ENCODE measurements around the gene FFAR2.
"Not testable (repeated sequence)": the region's sequence is repeated elsewhere in the genome, so short reads cannot be mapped to it uniquely, and the experiment has no call there.

Gene FFAR2
- long read RNA-seq, donor 1, result 0 reads
- long read RNA-seq, donor 2, result 0 reads
- long read RNA-seq, donor 3, result 0 reads
- long read RNA-seq, donor 4, result 0 reads
- long read RNA-seq, donor 5, partial matches to known transcripts, result 0 of 1 reads
- long read RNA-seq, donor 5, other reads (novel, unspliced or antisense), result 0 of 1 reads
- long read RNA-seq, donor 6, result 0 reads
- long read RNA-seq, donor 7, result 0 reads
- long read RNA-seq, donor 8, partial matches to known transcripts, result 0 of 5 reads
- long read RNA-seq, donor 8, other reads (novel, unspliced or antisense), result 5 of 5 reads

DNA sequence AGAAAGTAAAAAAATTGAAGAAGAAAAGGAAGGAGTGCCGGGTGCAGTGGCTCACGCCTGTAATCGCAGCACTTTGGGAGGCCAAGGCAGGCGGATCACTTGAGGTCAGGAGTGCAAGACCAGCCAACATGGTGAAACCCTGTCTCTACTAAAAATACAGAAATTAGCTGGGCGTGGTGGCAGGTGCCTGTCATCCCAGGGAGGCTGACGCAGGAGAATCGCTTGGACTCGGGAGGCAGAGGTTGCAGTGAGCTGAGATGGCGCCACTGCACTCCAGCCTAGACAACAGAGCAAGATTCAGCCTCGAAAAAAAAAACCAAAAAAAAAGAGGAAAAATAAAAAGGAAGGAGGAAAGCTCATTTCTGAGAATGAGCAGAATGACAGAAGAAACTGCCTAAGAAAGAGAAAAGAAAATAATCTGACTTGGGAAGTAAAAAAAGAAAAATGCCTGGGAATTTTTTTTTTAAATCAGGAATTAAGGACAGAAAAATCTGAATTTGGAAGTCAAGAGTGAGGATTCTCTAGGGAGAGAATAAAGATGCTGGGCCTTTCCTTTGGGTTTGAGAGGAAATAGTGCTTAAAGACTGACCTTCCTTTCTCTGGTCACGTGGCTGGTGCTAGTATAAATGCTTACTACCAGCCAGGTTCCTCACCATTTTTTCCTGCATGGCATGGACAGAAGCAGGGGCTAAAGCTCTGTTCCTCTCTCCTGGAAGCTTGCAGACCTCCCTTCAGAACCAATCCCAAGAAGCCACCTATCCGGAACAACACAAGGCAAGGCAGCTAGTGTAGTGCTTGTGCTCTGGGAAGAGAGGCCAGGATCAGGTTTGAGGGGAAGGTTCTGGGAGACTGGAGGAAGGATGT, at the start of gene FFAR2:
Gene FFAR2 (plus strand): TSS at position 652 of the 864 bp plus-strand sequence. CDS start 1,458 bp downstream, outside the sequence.
- DNase-seq, result no peak

DNA sequence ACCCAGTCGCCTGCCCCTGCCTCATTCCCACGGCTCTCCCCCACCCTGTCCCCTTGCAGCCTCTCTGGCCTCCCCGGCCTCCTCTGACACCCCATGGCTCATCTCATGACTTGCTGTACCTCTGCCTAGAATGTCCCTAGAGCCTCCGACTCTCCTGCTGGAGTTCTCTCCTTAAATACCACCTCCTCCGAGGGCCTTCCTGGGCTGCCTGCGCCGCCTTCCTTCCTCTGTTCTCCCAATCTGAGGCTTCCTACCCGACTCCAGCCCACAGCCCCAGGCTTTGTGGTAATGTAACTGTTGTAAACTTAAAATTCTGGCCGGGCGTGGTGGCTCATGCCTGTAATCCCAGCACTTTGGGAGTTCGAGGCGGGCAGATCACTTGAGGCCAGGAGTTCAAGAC, 49.5 kb upstream of the FFAR2 start:
- DNase-seq, result no peak

- DNase-seq, result no peak
Measured at GRCh38 chr19:35399231-35399630, 48.8 kb upstream of the FFAR2 start.

DNA sequence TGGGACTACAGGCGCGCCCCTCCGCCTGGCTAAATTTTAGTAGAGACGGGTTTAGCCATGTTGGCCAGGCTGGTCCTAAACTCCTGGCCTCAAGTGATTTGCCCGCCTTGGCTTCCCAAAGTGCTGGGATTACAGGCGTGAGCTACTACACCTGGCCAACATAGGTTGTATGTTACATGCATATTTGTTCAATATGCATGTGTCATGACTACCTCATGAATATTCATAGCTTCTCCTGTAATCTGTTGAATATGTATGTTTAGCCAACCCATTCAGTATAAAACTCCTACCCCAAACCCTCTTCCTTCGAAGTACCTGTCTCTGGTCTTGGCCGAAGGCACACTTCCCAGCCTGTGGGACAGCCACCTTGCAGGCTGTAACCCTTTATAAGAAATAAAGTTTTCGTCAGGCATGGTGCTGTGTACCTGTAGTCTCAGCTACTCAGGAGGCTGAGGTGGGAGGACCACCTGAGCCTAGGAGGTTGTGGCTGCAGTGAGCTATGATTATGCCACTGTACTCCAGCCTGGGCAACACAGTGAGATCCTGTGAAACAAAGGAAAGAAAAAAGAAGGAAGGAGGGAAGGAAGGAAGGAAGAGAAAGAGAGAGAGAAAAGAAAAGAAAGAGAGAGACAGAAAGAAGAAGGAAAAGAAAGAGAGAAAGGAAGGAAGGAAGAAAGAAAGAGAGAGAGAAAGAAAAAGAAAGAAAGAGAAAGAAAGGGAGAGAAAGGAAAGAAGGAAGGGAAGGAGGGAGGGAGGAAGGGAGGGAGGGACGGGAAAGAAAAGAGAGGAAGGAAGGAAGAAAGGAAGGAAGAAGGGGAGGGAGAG, 47.9 kb upstream of the FFAR2 start:
- no peak for DNase-seq

- no peak for DNase-seq
Measured at GRCh38 chr19:35400773-35401100, 47.3 kb upstream of the FFAR2 start.

DNA sequence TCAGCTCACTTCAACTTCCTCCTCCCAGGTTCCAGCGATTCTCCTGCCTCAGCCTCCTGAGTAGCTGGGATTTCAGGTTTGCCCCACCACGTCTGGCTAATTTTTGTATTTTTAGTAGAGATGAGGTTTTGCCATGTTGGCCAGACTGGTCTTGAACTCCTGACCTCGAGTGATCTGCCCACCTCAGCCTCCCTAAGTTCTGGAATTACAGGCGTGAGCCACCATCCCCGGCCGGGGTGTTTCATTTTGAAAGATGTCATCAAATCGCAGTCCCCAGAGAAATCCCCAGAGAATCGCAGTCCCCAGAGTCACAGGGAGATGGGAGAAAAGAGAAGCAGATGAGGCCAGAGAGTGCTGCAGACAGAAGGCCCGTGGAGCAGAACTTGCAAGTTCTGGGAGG, 46.6 kb upstream of the FFAR2 start:
- not testable (repeated sequence) for DNase-seq

DNA sequence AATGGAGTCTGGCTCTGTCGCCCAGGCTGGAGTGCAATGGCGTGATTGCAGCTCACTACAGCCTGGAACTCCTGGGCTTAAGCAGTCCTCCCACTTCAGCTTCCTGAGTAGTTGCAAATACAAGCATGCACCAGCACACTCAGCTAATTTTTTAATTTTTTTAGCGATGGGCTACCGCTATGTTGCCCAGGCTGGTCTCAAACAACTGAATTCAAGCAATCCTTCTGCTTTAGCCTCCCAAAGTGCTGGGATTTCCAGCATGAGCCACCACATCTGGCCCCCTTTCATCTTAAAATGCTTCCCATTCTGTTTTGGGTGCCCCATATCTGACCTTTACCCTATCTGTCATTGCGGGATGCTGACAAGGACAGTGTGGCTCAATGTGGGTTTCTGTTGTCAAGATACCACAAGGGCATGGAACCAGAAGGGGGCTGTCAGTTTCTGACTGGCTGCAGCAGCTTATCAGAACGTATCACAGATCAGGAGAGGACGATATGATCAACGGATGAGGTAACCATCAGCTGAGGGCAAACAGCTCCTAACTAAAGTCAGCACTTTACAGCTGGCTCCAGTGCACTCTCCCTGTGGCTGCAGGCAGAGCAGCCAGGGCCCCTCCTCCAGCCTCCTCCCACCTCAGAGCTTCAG, 44.8 kb upstream of the FFAR2 start:
- DNase-seq, result no peak

- DNase-seq, result no peak
Measured at GRCh38 chr19:35404879-35405622, 43.0 kb upstream of the FFAR2 start.

DNA sequence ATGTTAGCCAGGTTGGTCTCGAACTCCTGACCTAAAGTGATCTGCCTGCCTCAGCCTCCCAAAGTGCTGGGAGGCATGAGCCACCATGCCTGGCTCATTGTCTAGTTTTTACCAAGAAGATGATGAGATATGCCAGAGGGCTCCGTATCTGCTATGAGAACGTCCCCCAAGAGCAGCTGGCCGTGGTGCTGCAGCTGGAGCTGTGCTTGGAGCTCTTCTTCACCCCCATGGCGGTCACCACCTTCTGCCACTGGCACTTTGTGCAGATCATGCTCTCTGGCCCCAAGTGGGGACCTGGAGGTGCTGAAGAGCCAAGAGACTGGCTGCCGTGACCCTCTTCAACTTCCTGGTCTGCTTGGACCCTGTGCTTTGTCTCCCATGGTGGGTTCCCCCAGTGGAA, 40.4 kb upstream of the FFAR2 start:
- DNase-seq, result no peak

- DNase-seq, result no peak
Measured at GRCh38 chr19:35408284-35409171, 39.5 kb upstream of the FFAR2 start.

GRCh38 chr19:35409191-35409590, 38.9 kb upstream of the FFAR2 start:
- DNase-seq, result no peak

DNA sequence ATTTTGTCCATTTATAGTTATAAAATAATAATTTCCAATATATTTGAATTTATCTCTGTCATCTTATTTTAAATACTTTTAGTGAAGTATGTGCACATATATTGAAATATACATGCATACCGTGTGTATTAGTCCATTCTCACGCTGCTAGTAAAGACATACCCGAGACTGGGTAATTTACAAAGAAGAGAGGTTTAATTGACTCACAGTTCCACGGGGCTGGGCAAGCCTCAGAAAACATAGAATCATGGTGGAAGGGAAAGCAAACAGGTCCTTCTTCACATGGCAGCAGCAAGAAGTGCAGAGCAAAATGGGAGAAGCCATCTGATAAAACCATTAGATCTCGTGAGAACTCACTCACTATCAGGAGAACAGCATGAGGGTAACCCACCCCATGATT, 37.6 kb upstream of the FFAR2 start:
- no peak for DNase-seq

- DNase-seq, result no peak
Measured at GRCh38 chr19:35414442-35414841, 33.6 kb upstream of the FFAR2 start.

DNA sequence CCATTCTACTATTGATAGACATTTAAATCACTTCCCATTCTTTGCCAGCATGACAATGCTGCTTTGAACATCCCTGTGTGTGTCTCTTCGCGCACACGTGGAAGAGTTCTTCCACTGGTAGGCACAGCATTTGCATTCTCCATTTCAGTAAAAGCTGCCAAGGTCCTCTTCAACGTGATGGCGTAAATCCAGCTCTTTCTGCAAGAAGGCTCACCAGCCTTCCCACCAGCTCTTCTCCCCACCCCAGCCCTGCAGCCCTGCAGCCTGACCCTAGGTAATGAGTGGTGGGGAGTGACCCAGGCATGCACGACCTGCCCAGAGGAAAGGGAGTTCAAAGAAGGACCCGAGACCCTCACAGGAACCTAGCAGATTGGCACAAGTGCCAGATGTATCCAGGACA, 31.7 kb upstream of the FFAR2 start:
- no peak for DNase-seq

- no peak for DNase-seq
Measured at GRCh38 chr19:35417278-35417677, 30.8 kb upstream of the FFAR2 start.

- no peak for DNase-seq
Measured at GRCh38 chr19:35417713-35418534, 30.1 kb upstream of the FFAR2 start.

DNA sequence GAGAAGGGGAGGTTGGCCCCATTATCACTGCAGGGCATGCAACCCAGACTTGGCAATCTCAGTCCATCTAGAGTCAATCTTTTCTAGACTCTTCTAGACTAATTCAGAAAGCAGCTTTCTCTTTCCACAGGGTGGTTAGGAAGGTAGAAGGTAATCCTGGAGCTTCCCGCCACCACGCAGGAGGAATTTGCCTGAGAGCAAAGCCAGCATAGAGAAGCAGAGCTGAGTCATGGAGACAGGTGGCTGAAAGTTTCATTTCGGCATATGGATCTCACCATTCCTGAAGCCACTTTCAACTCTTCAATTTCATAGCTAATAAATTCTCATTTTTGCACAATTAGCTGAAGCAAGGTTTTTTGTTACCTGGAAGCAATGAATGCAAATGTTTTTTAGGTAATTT, 29.0 kb upstream of the FFAR2 start:
- DNase-seq, result no peak

DNA sequence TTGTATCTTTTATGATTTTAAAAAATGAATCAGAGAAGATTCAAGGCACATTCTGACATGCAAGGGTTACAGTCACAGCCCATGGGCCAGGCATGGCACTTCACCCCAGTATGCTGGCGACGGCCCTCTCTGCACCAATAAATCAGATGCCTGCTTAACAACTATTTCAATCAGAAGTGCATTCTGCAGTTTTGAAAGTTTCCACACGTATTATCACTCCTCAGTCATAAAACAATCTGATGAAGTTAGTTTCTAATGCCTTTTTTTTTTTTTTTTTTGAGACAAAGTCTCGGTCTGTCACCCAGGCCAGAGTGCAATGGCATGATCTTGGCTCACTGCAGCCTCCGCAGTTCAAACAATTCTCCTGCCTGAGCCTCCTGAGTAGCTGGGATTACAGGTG, 28.3 kb upstream of the FFAR2 start:
- no peak for DNase-seq

DNA sequence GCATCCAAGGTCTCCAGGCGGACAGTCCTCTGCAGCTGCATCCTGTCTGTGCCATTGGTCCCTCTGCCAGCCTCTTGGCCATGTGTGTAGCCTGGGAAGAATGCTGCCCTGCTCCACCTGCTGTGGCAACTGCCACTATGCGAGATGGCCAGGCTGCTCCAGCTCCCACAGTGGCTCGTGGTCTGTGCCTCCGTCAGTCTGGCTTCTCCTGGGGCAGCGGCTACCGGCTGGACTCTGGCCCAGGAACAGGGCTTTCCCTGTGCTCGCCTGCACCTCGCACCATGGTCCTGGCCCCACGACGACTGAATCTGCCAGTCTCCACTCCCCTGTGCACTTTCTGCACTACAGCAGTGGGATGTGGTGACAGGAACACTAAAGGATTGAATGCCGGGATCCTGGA, 26.7 kb upstream of the FFAR2 start:
- DNase-seq, result no peak

GRCh38 chr19:35423406-35423805, 24.7 kb upstream of the FFAR2 start:
- not testable (repeated sequence) for DNase-seq
